ENCODE data around the gene TMEM74B.
"Not testable (repeated sequence)": the region's sequence is repeated elsewhere in the genome, so short reads cannot be mapped to it uniquely, and the experiment has no call there.

Gene TMEM74B

DNA sequence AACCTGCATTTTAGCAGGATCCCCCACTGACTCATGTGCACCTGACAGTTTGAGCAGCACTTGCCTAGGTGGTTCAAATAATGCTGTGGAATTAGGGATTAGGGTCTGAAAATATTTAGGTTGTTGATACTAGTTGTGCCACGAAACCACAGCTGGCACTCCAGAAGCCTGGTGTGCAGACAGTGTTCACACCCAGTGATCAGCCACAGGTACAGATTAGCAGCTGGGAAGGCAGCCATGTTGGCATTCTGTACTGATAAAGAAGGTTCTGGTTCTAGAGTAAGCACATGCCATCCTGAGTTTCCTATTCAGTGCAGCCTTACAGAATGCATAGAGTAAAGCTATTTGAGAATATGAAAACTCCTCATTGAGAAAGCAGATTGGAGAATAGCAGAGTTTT lies 30.1 kb downstream of the TMEM74B start:
- in situ Hi-C loops (cut with HindIII; ENCODE audit: low pct_ligation_motif_present, low sequenced_read_pairs) = no loop called here
- TF ChIP-seq, protein P1, sequence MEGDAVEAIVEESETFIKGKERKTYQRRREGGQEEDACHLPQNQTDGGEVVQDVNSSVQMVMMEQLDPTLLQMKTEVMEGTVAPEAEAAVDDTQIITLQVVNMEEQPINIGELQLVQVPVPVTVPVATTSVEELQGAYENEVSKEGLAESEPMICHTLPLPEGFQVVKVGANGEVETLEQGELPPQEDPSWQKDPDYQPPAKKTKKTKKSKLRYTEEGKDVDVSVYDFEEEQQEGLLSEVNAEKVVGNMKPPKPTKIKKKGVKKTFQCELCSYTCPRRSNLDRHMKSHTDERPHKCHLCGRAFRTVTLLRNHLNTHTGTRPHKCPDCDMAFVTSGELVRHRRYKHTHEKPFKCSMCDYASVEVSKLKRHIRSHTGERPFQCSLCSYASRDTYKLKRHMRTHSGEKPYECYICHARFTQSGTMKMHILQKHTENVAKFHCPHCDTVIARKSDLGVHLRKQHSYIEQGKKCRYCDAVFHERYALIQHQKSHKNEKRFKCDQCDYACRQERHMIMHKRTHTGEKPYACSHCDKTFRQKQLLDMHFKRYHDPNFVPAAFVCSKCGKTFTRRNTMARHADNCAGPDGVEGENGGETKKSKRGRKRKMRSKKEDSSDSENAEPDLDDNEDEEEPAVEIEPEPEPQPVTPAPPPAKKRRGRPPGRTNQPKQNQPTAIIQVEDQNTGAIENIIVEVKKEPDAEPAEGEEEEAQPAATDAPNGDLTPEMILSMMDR (IDR thresholded peaks at IDR 0.05; ENCODE audit: low read depth, low read length, missing control alignments) = no peak
- no peaks in the 10 kb centered on the region for H3K36me3 ChIP-seq (replicated peaks)
- no peaks in the 10 kb centered on the region for H3K27me3 ChIP-seq (replicated peaks)
- no peak overlapping the region for H3K27ac ChIP-seq
- no peak for DNase-seq
- no peak overlapping the region for H3K4me3 ChIP-seq (ENCODE audit: low read depth, low read length)

DNA sequence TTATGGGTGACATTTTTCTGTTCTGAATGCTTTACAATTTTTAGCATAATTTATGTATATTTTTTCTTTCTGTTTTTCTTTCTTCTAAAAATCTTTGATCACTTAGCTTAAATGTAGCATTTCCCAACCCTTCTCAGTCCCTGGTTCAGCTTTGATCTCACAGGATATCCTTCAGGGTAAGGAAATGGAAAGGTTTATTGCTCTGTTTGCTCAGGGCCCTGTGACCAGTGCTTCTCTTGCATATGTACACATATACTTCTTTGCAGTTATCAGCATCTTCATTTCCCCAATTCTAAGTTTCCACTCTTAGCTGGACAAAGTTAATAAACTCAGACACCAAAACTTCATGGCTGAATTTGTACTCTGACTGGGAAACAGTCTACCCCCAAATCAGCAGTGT lies 30.6 kb downstream of the TMEM74B start:
- Histone ChIP-seq H3K4me3 (ENCODE audit: low read depth, low read length) (no peak overlapping the region), H3K27ac (no peak overlapping the region), H3K27me3 (replicated peaks) (no peaks in the 10 kb centered on the region), H3K36me3 (replicated peaks) (no peaks in the 10 kb centered on the region)
- TF ChIP-seq, protein P1 (IDR thresholded peaks at IDR 0.05; ENCODE audit: low read depth, low read length, missing control alignments) = no peak
- in situ Hi-C loops (cut with HindIII; ENCODE audit: low pct_ligation_motif_present, low sequenced_read_pairs) = no loop called here
- DNase-seq = no peak

DNA sequence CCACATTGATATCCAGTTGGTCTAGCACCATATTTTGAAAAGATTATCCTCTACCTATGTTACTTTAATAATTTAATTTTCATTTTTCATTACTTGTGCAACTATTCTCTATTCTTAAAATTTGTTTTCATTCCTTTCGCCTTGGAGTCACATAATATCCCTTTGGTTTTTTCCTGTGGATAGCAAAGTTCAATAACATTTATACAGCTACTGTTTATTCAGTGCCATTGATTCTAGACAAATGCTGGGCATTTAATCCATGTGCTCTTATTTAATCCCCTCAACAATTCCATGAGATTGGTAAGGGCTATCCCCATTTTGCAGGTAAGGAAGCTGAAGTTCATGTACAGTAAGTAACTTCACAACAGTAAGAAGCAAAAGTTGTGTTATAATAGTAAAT lies 33.8 kb downstream of the TMEM74B start:
- Histone ChIP-seq H3K4me3 (ENCODE audit: low read depth, low read length) (no peak overlapping the region), H3K36me3 (replicated peaks) (peaks cover 13% of the 10 kb centered on the region), H3K27ac (no peak overlapping the region), H3K27me3 (replicated peaks) (no peaks in the 10 kb centered on the region)
- in situ Hi-C loops (cut with HindIII; ENCODE audit: low pct_ligation_motif_present, low sequenced_read_pairs) = no loop called here
- DNase-seq = no peak
- TF ChIP-seq, protein P1 (IDR thresholded peaks at IDR 0.05; ENCODE audit: low read depth, low read length, missing control alignments) = no peak

DNA sequence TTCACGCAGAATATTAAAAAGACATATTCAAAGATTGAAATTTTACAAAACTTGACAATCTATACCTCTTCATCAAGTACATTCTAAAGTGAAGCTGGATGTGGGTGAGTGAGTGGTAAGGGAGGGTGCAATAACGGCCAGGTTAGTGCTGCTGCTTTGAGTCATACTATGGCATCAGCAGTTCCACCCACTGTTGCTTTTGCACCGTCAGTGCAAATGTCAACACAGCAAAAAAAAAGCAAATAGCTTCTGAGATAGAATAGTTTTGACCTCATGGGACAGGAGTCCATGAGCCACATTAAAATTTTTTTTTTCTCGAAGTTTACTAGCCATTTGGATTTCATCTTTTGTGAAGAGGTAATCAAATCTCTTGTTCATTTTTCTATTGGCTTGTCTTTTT lies 34.6 kb downstream of the TMEM74B start:
- no peak for DNase-seq
- in situ Hi-C loops (cut with HindIII; ENCODE audit: low pct_ligation_motif_present, low sequenced_read_pairs) = no loop called here
- H3K36me3 ChIP-seq (replicated peaks) = peaks cover 15% of the 10 kb centered on the region
- H3K4me3 ChIP-seq (ENCODE audit: low read depth, low read length) = no peak overlapping the region
- no peaks in the 10 kb centered on the region for H3K27me3 ChIP-seq (replicated peaks)
- TF ChIP-seq, protein P1 (IDR thresholded peaks at IDR 0.05; ENCODE audit: low read depth, low read length, missing control alignments) = no peak
- no peak overlapping the region for H3K27ac ChIP-seq

DNA sequence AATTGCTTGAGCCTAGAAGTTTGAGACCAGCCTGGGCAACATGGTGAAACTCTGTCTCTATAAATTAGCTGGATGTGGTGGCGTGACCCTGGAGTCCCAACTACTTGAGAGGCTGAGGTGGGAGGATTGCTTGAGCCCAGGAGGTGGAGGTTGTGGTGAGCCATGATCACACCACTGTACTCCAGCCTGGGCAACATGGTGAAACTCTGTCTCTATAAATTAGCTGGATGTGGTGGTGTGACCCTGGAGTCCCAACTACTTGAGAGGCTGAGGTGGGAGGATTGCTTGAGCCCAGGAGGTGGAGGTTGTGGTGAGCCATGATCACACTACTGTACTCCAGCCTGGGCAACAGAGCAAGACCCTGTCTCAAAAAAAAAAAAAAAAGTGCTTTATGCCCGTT lies 35.0 kb downstream of the TMEM74B start:
- in situ Hi-C loops (cut with HindIII; ENCODE audit: low pct_ligation_motif_present, low sequenced_read_pairs); H3K27ac ChIP-seq; DNase-seq; H3K27me3 ChIP-seq (replicated peaks); H3K4me3 ChIP-seq (ENCODE audit: low read depth, low read length): not testable (repeated sequence)
- H3K36me3 ChIP-seq (replicated peaks) = peaks cover 15% of the 10 kb centered on the region

DNA sequence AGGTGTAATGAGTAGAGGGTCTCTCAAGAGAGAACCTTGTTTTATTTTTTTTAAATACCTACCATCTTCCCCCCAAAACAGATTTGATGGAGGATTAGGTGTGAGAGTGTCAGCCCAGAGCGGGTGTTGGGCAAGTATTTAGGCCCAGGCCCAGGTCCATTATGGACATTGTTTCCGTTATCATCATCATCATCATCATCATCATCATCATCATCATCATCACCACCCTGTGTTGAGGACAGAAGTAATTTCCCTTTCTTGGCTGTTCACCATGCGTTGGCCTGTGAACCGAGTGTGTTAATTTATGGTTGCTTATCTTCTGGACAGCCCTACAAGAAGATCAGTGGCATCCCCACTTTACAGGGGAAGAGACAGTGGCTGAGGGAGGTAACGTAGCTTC lies 37.8 kb downstream of the TMEM74B start:
- Histone ChIP-seq H3K4me3 (ENCODE audit: low read depth, low read length) (no peak overlapping the region), H3K36me3 (replicated peaks) (peaks cover 15% of the 10 kb centered on the region), H3K27ac (no peak overlapping the region), H3K27me3 (replicated peaks) (no peaks in the 10 kb centered on the region)
- TF ChIP-seq, protein P1 (IDR thresholded peaks at IDR 0.05; ENCODE audit: low read depth, low read length, missing control alignments) = no peak
- in situ Hi-C loops (cut with HindIII; ENCODE audit: low pct_ligation_motif_present, low sequenced_read_pairs) = no loop called here
- no peak for DNase-seq
